ENCODE data around the gene LRIT2.
A peak's percentile ranks its signal among the peaks of the same experiment; 100 is the strongest.

The LRIT2 gene

GRCh38 chr10:84243759-84244158 lies 18.4 kb upstream of the LRIT2 start:
- no peak for DNase-seq (ENCODE audit: low read depth)

GRCh38 chr10:84241185-84241790 lies 15.9 kb upstream of the LRIT2 start, which contains the start of gene LRIT1:
Gene LRIT1, minus strand, starts transcription at chr10:84241546. Its CDS starts 107 bp downstream, at chr10:84241439.
- no peak for DNase-seq (ENCODE audit: low read depth)

GRCh38 chr10:84238909-84239308 lies 13.6 kb upstream of the LRIT2 start:
- no peak for DNase-seq (ENCODE audit: low read depth)

- no peak for DNase-seq (ENCODE audit: low read depth)
Observed at GRCh38 chr10:84237199-84238051, 12.1 kb upstream of the LRIT2 start.

GRCh38 chr10:84236807-84237198 lies 11.5 kb upstream of the LRIT2 start:
- DNase-seq (ENCODE audit: low read depth) = no peak

GRCh38 chr10:84235096-84235495 lies 9.8 kb upstream of the LRIT2 start:
- DNase-seq (ENCODE audit: low read depth) = no peak

- DNase-seq (ENCODE audit: low read depth) = no peak
Observed at GRCh38 chr10:84234479-84234878, 9.1 kb upstream of the LRIT2 start.

- DNase-seq (ENCODE audit: low read depth) = no peak
Observed at GRCh38 chr10:84233940-84234339, 8.6 kb upstream of the LRIT2 start.

- no peak for DNase-seq (ENCODE audit: low read depth)
Observed at GRCh38 chr10:84232376-84232775, 7.0 kb upstream of the LRIT2 start.

- no peak for DNase-seq (ENCODE audit: low read depth)
Observed at GRCh38 chr10:84230359-84230758, 5.0 kb upstream of the LRIT2 start.

- no peak for DNase-seq (ENCODE audit: low read depth)
Observed at GRCh38 chr10:84227810-84228209, 2.5 kb upstream of the LRIT2 start.

GRCh38 chr10:84226616-84227015 lies 1.3 kb upstream of the LRIT2 start:
- DNase-seq (ENCODE audit: low read depth) = no peak

GRCh38 chr10:84224411-84225028 lies 824 bp downstream of the LRIT2 start:
- DNase-seq (ENCODE audit: low read depth) = peak; percentile 2

GRCh38 chr10:84221916-84222315 lies 3.4 kb downstream of the LRIT2 start:
- DNase-seq (ENCODE audit: low read depth) = no peak

- no peak for DNase-seq (ENCODE audit: low read depth)
Observed at GRCh38 chr10:84217746-84218145, 7.6 kb downstream of the LRIT2 start.

- no peak for DNase-seq (ENCODE audit: low read depth)
Observed at GRCh38 chr10:84216834-84217233, 8.5 kb downstream of the LRIT2 start.

GRCh38 chr10:84214612-84215235 lies 10.6 kb downstream of the LRIT2 start:
- DNase-seq (ENCODE audit: low read depth) = no peak

- DNase-seq (ENCODE audit: low read depth) = no peak
Observed at GRCh38 chr10:84214046-84214572, 11.2 kb downstream of the LRIT2 start.

GRCh38 chr10:84213076-84213475 lies 12.3 kb downstream of the LRIT2 start:
- DNase-seq (ENCODE audit: low read depth) = no peak

GRCh38 chr10:84212014-84212413 lies 13.3 kb downstream of the LRIT2 start:
- no peak for DNase-seq (ENCODE audit: low read depth)

GRCh38 chr10:84211566-84211965 lies 13.8 kb downstream of the LRIT2 start:
- no peak for DNase-seq (ENCODE audit: low read depth)

GRCh38 chr10:84208023-84208422 lies 17.3 kb downstream of the LRIT2 start:
- DNase-seq (ENCODE audit: low read depth) = no peak
